OCI-LY7 (cell line): ENCODE results near the gene INTS2. TPM values are rescaled to one million over a fixed set of nuclear protein-coding genes. Genes with fewer than 3 reads are reported as not detected.
"Not testable (repeated sequence)": the region's sequence is repeated elsewhere in the genome, so short reads cannot be mapped to it uniquely, and the experiment has no call there.

ENCODE experiments used
- BruUV-seq: library from RNA; stranded (reverse); fragments of 400-500 nt; replicated peaks from 2 replicates; lab custom pipeline; 2021; lab: Mats Ljungman, UMichigan
- CTCF ChIA-PET: fragments of 300-600 bp; sonication (Branson Sonifier 250); formaldehyde crosslinking; loops from one replicate; lab custom pipeline; 2022; ENCODE audit warnings: antibody characterized with exemption; ENCODE audit not compliant: unreplicated experiment; lab: Charles Lee
- POLR2A ChIA-PET: fragments of 300-600 bp; sonication (Branson Sonifier 250); formaldehyde crosslinking; loops from one replicate; lab custom pipeline; 2022; ENCODE audit warnings: antibody characterized with exemption; lab: Charles Lee
- DNase-seq: peaks from one replicate; pipeline ENCODE4 v3.0.0-alpha.2; 2015; ENCODE audit warnings: low spot score
- H2AFZ ChIP-seq: fragments of 200-600 bp; sonication (generic), shearing (Covaris generic); 2 replicates; pipeline ENCODE4 v1.6.1; 2014; ENCODE audit warnings: mild to moderate bottlenecking, antibody characterized with exemption, low read length, moderate library complexity
- H3K27ac ChIP-seq: fragments of 200-600 bp; sonication (generic); 2 replicates; pipeline ENCODE4 v1.5.1; 2014; ENCODE audit warnings: mixed run types, low read depth, mild to moderate bottlenecking, moderate library complexity, low read length, inconsistent platforms; ENCODE audit not compliant: poor library complexity, severe bottlenecking
- H3K36me3 ChIP-seq: fragments of 200-600 bp; sonication (generic); 2 replicates; pipeline ENCODE4 v1.6.1; 2014; ENCODE audit warnings: mild to moderate bottlenecking, antibody characterized with exemption, low read length, moderate library complexity, mixed read lengths; ENCODE audit not compliant: insufficient read depth
- H3K4me1 ChIP-seq: fragments of 200-600 bp; sonication (generic); 2 replicates; pipeline ENCODE4 v1.5.1; 2014; ENCODE audit warnings: mild to moderate bottlenecking, low read length; ENCODE audit not compliant: insufficient read depth, poor library complexity, severe bottlenecking
- H3K4me2 ChIP-seq: fragments of 200-600 bp; sonication (generic); 2 replicates; pipeline ENCODE4 v1.6.1; 2014; ENCODE audit warnings: mild to moderate bottlenecking, low read length
- H3K4me3 ChIP-seq: fragments of 200-600 bp; sonication (generic); 2 replicates; pipeline ENCODE4 v1.5.1; 2014; ENCODE audit warnings: mild to moderate bottlenecking, low read depth, low read length; ENCODE audit not compliant: poor library complexity, severe bottlenecking
- H3K79me2 ChIP-seq: fragments of 200-600 bp; sonication (generic); 2 replicates; pipeline ENCODE4 v1.6.1; 2016; ENCODE audit warnings: low read depth, mild to moderate bottlenecking, low read length, moderate library complexity, mixed read lengths; ENCODE audit not compliant: insufficient read depth
- H3K9me2 ChIP-seq: fragments of 200-600 bp; sonication (generic); 2 replicates; pipeline ENCODE4 v1.6.1; 2016; ENCODE audit warnings: mild to moderate bottlenecking, low read length, mixed read lengths; ENCODE audit not compliant: insufficient read depth
- H3K9me3 ChIP-seq: fragments of 200-600 bp; sonication (generic); 2 replicates; pipeline ENCODE4 v1.6.1; 2014; ENCODE audit warnings: mild to moderate bottlenecking, mixed run types, low read length, mixed read lengths
- H4K20me1 ChIP-seq: fragments of 200-600 bp; sonication (generic); 2 replicates; pipeline ENCODE4 v1.6.1; 2014; ENCODE audit warnings: mild to moderate bottlenecking, antibody characterized with exemption, low read length, moderate library complexity, mixed read lengths; ENCODE audit not compliant: insufficient read depth
- EZH2phosphoT487 ChIP-seq: fragments of 200-600 bp; sonication (generic); IDR thresholded peaks from 2 replicates; pipeline ENCODE4 v1.6.1; 2018; ENCODE audit warnings: low read depth, borderline replicate concordance, mild to moderate bottlenecking, mixed run types, antibody characterized with exemption, low read length, moderate library complexity, mixed read lengths
- intact Hi-C: fragments of 100-400 bp; cut with micrococcal nuclease; formaldehyde crosslinking; loops from one replicate; pipeline ENCODE4 v1.10.0; 2022; ENCODE audit not compliant: unreplicated experiment
- total RNA-seq, 2 experiments: library from RNA; depleted of rRNA in 1 of 2; stranded (reverse); fragments of >200 nt in 1 of 2; shearing (Covaris generic) in 1 of 2; gene quantifications; 2 replicates each; pipeline ENCODE4 v1.2.3, GENCODE V29; 2014 to 2022
- TF ChIP-seq, protein P1 (sequence below): fragments of 200-600 bp; sonication (generic); conservative IDR thresholded peaks from 2 replicates; pipeline ENCODE4 v1.5.1; 2014; ENCODE audit warnings: mild to moderate bottlenecking, antibody characterized with exemption, low read length, moderate library complexity, mixed read lengths

INTS2 gene
- total RNA-seq, 2 experiments from 2014 or later: 15.8 to 27.9 TPM

DNA sequence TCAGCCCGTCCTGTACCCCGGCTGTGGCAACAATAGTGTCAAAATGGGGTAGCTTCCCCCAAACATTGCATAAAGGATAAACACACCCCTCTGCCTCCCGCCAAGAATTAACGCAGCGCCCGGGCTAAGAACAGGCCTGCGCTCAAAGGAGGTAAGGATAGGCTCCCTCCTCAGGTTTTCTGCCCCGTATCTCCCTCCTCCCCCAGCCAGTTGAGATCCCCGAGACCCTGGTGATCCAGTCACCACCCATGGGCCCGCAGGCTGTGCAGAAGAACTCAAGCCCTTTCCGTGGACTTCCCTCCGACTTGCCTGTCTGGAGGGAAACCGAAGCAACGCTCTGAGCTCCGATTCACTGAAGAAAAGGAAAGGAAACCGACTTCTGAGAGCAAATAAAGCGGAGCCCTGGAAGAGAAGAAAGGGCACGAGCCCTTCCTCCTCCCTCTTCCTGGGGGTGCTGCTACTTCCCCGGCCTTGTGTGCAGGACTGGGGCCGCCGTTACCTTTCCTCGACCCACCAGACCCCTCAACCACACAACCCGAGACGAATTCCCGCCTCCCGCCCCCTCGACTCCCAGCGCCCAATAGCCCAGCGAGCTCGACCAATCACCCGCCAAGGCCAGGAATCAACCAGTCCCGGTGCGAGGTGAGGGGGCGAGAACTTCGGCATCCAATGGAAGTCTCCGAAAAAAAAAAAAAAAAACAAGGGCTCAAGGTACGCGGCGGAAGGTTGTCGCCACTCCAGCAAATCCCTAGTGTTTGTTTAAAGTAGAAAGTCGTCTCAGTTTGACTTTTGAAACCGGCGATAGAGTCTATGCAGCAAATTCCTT, 64.6 kb downstream of the INTS2 start, which contains the start of gene BRIP1:
Gene BRIP1 (minus strand): TSS at position 554 of the 826 bp plus-strand sequence. CDS start 1,989 bp downstream, outside the sequence.
- intact Hi-C loops: loop anchor here (1.0 to 2.0 kb wide), 2 partner anchors 64 to 202 kb away; partner anchors contain the start of genes INTS2 and MED13
- CTCF ChIA-PET: interaction anchor here (0.5 to 0.7 kb wide), 4 partner anchors 29 to 1343 kb away, joined by 3 to 6 read pairs (median 4); no protein-coding TSS in a partner anchor
- peaks cover 44% of the 10 kb centered on the region for H3K79me2 ChIP-seq

DNA sequence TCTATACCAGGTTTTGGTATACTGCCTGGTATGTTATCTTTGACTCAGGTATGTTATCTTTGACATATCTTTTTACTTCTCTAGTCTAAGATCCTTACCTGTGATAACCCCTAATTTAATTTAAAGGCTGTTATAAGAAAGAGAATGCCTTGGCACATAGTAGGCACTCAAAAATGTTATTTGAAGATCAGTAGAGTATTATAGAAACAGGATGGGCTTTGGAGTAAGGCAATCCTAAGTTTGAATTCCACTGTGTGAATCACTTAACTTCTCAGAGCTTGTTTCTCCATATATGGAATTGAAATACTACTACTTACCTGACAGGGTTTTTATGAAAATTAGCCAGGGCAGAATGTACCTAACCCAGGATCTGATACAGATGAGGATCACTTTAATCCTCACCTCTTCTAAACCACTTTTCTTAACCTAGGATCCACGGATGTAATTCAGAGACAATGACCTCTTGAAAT, 65.6 kb downstream of the INTS2 start:
- peaks cover 29% of the 10 kb centered on the region for H3K4me1 ChIP-seq
- H2AFZ ChIP-seq: peak overlapping the region; percentile 99; the same call in 1 of the 2 replicates
- BruUV-seq: no TSS peak
- H3K27ac ChIP-seq: peak overlapping the region; percentile 80
- no peaks in the 10 kb centered on the region for H3K9me2 ChIP-seq
- intact Hi-C loops: loop anchor here (2.0 kb wide), 1 partner anchor 203 kb away; the partner anchor contains the start of gene MED13
- H3K4me3 ChIP-seq: peak overlapping the region; percentile 87
- peaks cover 40% of the 10 kb centered on the region for H3K36me3 ChIP-seq
- peak; percentile 6 for DNase-seq
- no peak for TF ChIP-seq EZH2phosphoT487
- TF ChIP-seq, protein P1, sequence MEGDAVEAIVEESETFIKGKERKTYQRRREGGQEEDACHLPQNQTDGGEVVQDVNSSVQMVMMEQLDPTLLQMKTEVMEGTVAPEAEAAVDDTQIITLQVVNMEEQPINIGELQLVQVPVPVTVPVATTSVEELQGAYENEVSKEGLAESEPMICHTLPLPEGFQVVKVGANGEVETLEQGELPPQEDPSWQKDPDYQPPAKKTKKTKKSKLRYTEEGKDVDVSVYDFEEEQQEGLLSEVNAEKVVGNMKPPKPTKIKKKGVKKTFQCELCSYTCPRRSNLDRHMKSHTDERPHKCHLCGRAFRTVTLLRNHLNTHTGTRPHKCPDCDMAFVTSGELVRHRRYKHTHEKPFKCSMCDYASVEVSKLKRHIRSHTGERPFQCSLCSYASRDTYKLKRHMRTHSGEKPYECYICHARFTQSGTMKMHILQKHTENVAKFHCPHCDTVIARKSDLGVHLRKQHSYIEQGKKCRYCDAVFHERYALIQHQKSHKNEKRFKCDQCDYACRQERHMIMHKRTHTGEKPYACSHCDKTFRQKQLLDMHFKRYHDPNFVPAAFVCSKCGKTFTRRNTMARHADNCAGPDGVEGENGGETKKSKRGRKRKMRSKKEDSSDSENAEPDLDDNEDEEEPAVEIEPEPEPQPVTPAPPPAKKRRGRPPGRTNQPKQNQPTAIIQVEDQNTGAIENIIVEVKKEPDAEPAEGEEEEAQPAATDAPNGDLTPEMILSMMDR: no peak
- peak overlapping the region; percentile 91 for H3K4me2 ChIP-seq
- peaks cover 8% of the 10 kb centered on the region; the same call in 1 of the 2 replicates for H4K20me1 ChIP-seq
- POLR2A ChIA-PET: interaction anchor here (0.6 to 2.3 kb wide), 9 partner anchors 11 to 221 kb away, joined by 3 to 10 read pairs (median 5); no protein-coding TSS in a partner anchor
- peaks cover 44% of the 10 kb centered on the region for H3K79me2 ChIP-seq
- CTCF ChIA-PET: no interaction called here
- H3K9me3 ChIP-seq: no peaks in the 10 kb centered on the region

More for the DNA sequence above, 64.6 kb downstream of the INTS2 start, which contains the start of gene BRIP1:
- BruUV-seq: no TSS peak
- Histone ChIP-seq H4K20me1 (peaks cover 8% of the 10 kb centered on the region; the same call in 1 of the 2 replicates), H2AFZ (peak within 1 kb of the TSS; percentile 99), H3K9me2 (no peaks in the 10 kb centered on the region), H3K4me1 (peaks cover 29% of the 10 kb centered on the region), H3K27ac (peak within 1 kb of the TSS; percentile 80), H3K36me3 (peaks cover 44% of the 10 kb centered on the region), H3K9me3 (no peaks in the 10 kb centered on the region), H3K4me3 (peak within 1 kb of the TSS; percentile 87), H3K4me2 (peak within 1 kb of the TSS; percentile 91)
- no peak for TF ChIP-seq EZH2phosphoT487
- TF ChIP-seq, protein P1: no peak
- POLR2A ChIA-PET: interaction anchor here (0.6 to 2.3 kb wide), 17 partner anchors 10 to 1735 kb away, joined by 3 to 10 read pairs (median 4); no protein-coding TSS in a partner anchor
- peak; percentile 96 for DNase-seq

DNA sequence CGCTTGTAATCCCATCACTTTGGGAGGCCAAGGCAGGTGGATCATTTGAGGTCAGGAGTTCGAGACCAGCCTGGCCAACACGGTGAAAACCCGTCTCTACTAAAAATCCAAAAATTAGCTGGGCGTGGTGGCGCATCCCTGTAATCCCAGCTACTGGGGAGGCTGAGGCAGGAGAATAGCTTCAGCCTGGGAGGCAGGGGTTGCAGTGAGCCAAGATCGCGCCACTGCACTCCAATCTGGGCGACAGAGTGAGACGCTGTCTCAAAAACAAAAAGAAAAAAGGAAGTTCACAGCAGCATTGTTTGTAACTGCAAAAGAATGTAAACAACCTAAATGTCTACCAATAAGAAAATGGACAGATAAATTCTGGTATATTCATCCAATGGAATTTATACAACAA, 67.4 kb downstream of the INTS2 start:
- H3K9me2 ChIP-seq, intact Hi-C loops, H4K20me1 ChIP-seq, H2AFZ ChIP-seq, H3K27ac ChIP-seq, DNase-seq, BruUV-seq, H3K4me3 ChIP-seq, CTCF ChIA-PET, H3K9me3 ChIP-seq: not testable (repeated sequence)
- Histone ChIP-seq H3K79me2 (peaks cover 56% of the 10 kb centered on the region), H3K36me3 (peaks cover 53% of the 10 kb centered on the region), H3K4me1 (peaks cover 29% of the 10 kb centered on the region), H3K4me2 (peak overlapping the region; percentile 40)
- POLR2A ChIA-PET: interaction anchor here (0.6 to 1.4 kb wide), 2 partner anchors 10 to 292 kb away, joined by 3 to 4 read pairs; no protein-coding TSS in a partner anchor
